Measurements from ENCODE around the gene QPCT.
"Not testable (repeated sequence)": the region's sequence is repeated elsewhere in the genome, so short reads cannot be mapped to it uniquely, and the experiment has no call there.

The QPCT gene

DNA sequence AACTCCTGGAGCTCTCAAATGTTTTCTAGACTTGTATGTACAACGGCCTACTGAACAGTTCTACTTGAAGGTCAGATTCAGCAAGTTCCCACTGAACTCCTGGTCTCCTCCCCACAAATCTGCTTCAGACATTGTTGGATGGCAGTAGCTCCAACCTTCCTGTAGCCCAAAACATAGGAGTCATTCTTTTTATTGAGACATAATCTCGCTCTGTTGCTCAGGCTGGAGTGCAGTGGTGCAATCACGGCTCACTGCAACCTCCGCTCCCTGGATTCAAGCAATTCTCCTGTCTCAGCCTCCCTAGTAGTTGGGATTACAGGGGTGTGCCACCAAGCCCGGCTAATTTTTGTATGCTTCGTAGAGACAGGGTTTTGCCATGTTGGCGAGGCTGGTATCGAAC lies 47.3 kb downstream of the QPCT start:
- no peak for DNase-seq (ENCODE audit: low read depth)

GRCh38 chr2:37392428-37392827 lies 48.0 kb downstream of the QPCT start:
- no peak for DNase-seq (ENCODE audit: low read depth)

GRCh38 chr2:37394263-37394662 lies 49.8 kb downstream of the QPCT start:
- no peak for DNase-seq (ENCODE audit: low read depth)

- no peak for DNase-seq (ENCODE audit: low read depth)
Measured at GRCh38 chr2:37394796-37395555, 50.5 kb downstream of the QPCT start.

DNA sequence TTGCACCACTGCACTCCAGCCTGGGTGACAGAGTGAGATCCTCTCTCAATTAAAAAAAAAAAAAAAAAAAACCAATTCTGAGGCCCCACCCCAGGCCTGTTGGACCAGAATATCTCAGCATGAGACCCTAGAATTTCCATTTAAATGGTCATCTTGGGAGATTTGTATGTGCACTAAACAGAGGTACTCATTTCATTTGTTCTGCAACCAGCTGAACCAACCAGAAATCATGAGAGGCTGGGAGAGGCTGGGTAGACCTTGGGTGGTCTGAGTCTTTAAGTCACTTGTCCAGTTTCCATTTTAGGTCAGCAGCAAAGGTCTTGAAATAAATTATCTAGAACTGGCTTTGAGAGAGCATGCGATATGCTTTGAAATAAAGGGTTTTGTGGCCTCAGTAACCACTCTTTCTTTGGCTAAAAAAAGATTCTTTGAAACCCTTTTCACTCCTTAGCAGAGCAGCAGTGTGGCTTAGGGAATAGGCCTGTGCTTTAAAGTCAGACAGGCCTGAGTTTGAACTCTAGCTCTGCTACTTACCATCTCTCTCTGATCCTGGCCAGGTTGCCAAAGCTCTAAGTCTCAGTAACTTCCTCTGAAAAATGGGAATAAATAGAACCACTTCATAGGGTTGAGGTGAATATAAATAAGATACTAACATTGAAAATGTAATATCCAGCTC lies 52.6 kb downstream of the QPCT start:
- no peak for DNase-seq (ENCODE audit: low read depth)

DNA sequence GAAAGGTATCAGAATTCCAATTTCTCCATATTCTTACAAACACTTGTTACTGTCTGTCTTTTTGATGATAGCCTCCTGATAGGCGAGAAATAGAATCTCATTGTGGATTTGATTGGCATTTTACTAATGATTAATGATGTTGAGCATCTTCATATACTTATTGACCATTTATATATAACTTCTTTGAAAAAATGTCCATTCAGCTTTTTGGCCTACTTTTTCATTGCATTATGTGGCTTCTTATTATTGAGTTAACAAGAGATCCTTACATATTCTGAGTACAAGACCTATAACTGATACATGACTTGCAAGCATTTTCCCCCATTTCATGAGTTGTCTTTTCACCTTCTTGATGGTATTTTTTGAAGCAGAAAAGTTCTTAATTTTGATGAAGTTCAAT lies 54.6 kb downstream of the QPCT start:
- no peak for DNase-seq (ENCODE audit: low read depth)

- DNase-seq (ENCODE audit: low read depth), result no peak
Measured at GRCh38 chr2:37400041-37400440, 55.6 kb downstream of the QPCT start.

- no peak for DNase-seq (ENCODE audit: low read depth)
Measured at GRCh38 chr2:37402636-37403035, 58.2 kb downstream of the QPCT start.

DNA sequence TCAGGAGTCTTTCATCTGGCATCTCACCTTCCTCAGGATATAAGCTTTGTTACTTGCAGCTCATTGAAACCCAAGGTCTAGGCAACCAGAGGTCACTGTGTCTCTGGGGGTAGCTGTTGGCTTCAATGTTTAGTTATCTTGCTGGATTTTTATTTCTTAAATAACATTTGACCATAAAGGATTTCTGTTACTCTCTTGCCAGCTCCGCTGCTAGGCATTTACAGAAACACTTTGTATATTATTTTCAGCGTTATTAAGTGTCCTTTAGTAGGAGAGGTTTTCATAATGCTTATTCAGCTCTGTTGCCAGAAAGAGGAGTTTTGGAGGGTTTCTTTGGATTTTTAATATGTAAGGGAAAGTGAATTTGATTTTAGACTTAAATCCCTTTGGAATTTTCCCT lies 61.4 kb downstream of the QPCT start:
- no peak for DNase-seq (ENCODE audit: low read depth)

DNA sequence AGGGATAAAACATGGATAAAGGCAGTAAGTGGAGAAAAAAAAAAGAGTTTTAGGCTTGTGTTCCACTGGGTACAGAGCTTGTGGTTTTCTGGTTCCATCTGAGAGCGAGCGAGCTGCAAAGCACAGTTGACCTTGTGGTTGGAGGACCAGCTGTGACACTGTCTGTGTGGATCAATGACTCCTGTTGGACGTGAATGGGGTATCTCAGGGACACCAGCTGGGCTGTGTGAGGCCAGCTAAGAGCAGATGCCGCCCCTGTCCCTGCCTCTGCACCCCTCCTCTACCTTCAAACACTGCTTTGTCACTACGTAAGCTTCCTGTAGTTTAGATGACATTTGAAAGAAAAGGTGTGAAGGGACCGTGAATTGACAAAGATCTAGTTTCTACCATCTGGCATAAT lies 67.8 kb downstream of the QPCT start:
- no peak for DNase-seq (ENCODE audit: low read depth)

DNA sequence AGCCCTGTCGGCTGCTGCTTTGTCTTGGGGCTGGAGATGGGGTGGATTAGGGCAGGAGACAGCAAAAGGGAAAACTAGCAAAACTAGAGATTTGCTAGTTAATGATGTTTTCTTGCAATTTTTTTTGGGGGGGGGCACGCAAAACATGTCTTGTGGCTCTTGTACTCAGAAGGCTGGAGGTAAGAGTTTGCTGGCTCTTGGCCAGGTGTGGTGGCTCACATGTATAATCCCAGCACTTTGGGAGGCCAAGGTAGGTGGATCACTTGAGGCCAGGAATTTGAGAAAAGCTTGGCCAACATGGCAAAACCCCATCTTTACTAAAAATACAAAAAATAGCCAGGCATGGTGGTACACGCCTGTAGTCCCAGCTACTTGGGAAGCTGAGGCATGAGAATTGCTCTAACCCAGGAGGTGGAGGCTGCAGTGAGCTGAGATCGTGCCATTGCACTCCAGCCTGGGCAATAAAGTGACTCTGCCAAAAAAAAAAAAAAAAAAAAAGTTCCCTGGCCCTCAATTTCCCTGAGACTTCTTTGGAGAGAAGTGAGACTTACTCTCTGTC lies 69.6 kb downstream of the QPCT start:
- DNase-seq (ENCODE audit: low read depth), result not testable (repeated sequence)

DNA sequence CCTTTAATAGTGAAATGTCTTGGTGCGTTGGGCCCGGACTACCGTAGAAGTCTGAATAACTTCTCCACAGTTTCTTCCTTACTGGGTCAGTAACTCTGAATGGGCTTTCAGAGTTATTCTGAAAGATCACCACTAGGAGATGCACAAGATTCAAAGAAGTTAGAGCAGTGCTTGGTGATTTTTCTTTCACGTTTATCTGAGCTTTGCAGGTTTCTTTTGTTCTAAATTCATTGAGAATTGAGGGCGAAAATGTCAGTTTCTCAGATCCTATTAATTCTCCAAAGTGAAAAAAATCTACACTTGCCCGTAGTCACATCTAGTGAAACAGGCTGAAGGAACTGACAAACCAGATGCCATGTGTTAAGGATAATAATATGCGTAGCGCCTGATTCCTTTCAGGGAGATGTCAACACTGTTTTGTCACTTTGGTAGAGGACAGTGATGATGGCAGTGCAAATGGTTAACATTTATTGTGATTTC lies 70.1 kb downstream of the QPCT start:
- DNase-seq (ENCODE audit: low read depth), result no peak

DNA sequence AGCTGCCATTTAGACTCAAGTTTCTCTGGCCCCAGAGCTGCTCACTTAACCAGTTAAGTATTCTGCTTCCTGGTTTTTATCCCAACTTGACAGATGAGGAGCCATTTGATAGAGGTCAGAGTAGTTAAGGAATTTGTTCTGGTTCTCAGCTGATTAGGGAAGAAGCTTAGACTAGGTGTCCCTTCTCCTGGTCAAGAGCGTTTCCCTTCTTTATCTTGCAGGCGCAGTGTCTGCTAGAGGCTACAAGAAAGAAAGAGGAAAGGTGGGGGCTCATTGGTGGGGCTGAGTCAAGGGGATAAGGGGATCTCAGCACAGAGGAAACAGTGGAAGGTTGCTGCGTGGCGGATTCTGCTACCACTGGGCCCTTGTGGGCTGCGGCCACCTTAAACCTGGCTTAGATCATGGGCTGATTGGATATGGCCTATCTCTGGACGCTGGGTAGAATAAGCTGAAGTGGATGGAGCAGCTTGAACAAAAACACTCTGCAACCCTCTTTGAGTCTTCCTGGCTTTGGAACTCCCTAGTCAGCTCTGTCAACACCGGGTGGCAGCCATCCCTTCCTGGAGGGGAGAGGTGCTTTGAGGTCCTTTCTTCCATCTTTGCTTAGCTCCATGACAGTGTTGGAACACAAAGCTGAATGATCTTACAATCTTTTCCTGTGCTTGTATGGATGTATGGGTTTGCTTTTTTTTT lies 70.8 kb downstream of the QPCT start:
- no peak for DNase-seq (ENCODE audit: low read depth)

DNA sequence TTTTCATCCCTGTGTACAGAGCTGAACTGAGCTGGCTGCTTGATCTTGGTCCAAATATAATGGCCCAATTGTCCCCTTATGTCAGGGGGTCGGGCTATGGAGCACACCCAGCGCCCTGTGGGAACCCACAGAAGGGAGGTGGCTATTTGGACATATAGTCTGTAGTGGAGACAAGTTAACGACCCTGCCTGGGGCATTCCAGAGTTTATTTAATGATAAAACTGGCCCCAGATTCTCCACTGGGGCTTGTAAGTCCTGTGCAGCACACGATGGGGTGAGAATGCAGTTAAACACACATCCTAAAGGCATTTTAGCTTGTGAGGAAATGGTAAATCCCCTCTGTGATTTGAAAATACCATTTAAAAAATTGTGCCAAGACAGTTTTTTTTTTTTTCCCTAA lies 72.9 kb downstream of the QPCT start:
- no peak for DNase-seq (ENCODE audit: low read depth)

GRCh38 chr2:37418956-37419355 lies 74.5 kb downstream of the QPCT start:
- DNase-seq (ENCODE audit: low read depth), result no peak

DNA sequence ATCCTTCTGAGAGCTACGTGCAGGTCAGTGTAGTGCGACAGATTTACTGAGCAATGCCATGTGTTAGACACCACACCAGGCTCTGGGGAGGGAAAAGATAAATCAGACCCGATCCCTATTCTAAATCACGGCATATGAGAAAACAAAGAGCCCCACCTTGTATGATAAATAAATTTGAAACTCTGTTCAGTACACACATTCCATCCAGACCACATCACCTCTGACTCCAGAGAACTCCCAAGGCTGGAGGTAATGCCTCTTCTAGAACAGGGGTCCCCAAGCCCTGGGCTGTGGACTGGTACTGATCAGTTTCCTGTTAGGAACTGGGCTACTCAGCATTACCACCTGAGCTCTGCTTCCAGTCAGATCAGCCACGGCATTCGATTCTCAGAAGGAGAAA lies 77.3 kb downstream of the QPCT start:
- no peak for DNase-seq (ENCODE audit: low read depth)

DNA sequence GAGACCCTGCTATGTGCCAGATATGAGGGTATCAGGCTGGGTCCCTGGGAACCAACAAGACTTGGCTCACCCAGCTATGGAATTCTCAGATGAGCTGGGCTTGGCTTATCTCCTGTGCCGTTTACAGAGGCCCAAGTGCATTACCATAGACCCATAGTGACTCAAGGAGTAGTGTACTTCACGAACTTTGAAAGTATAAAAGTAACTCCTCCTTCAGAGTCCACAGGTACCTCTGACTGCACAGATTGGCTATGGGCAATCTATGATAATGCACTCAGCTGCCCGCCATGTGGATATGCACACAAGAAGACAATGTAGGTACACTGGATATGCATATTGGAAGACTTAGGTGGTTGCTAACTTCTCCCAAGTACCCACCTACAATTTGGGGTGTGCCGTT lies 78.4 kb downstream of the QPCT start:
- no peak for DNase-seq (ENCODE audit: low read depth)

All from stimulated activated CD8-positive, alpha-beta memory T cell treated with anti-CD3 and anti-CD28 coated beads, Interleukin-15, amount 100 ng/mL, for 24 hours (primary cell).